Activated naive CD4-positive, alpha-beta T cell treated with anti-CD3 and anti-CD28 coated beads, Interleukin-2, amount 50 U/mL, for 72 hours (primary cell): ENCODE data around the gene CITED1. TPM values are rescaled to one million over a fixed set of nuclear protein-coding genes. Genes with fewer than 3 reads are reported as not detected.
"Not testable (repeated sequence)": the region's sequence is repeated elsewhere in the genome, so short reads cannot be mapped to it uniquely, and the experiment has no call there.

Experiments
- ATAC-seq, 2 donors: fragments of 150-1000 bp; cut with Tn5 transposase; 2 replicates each; pipeline ENCODE4 v1.10.0; 2021; ENCODE audit warnings: mild to moderate bottlenecking in 2 of 2, moderate library complexity in 2 of 2
- DNase-seq, 2 donors: peaks; one replicate each; pipeline ENCODE4 v3.0.0; 2021 to 2022; ENCODE audit warnings: low spot score in 2 of 2
- H3K27ac Mint-ChIP-seq, 2 donors: one replicate each; pipeline ENCODE4 v1.8.0; 2022; ENCODE audit warnings: mild to moderate bottlenecking in 2 of 2, mixed read lengths in 2 of 2
- H3K36me3 Mint-ChIP-seq, 2 donors: one replicate each; pipeline ENCODE4 v1.8.0; 2022; ENCODE audit warnings: mixed read lengths in 2 of 2
- H3K9me3 Mint-ChIP-seq, 2 donors: one replicate each; pipeline ENCODE4 v1.8.0; 2022; ENCODE audit warnings: mixed read lengths in 2 of 2
- total RNA-seq, 2 donors: library from RNA; stranded (reverse); gene quantifications; one replicate each; pipeline ENCODE4 v1.2.3, GENCODE V29; 2022

Gene CITED1
- under 1 TPM in 1 of 2 donors, not detected in 1; 0.43 TPM for total RNA-seq

- peak; percentile 29 to 33 for ATAC-seq
- no peaks in the 10 kb centered on the region for H3K9me3 Mint-ChIP-seq
- no peak for DNase-seq
- no peaks in the 10 kb centered on the region for H3K36me3 Mint-ChIP-seq
- H3K27ac Mint-ChIP-seq, result no peak within 1 kb of the TSS
These were observed at the start of gene CITED1 for GRCh38 chrX:72305286-72306084. CITED1 (minus strand) TSS chrX:72305914; CDS start chrX:72302869, 3,045 bp downstream.

- ATAC-seq, result no peak
- peaks cover 0 to 4% of the 10 kb centered on the region in 2 donors for H3K36me3 Mint-ChIP-seq
- no peak for DNase-seq
- no peaks in the 10 kb centered on the region for H3K9me3 Mint-ChIP-seq
- no peak overlapping the region for H3K27ac Mint-ChIP-seq
These were observed 47.1 kb upstream of the CITED1 start for GRCh38 chrX:72352786-72353185.

GRCh38 chrX:72351606-72352334 is 46.1 kb upstream of the CITED1 start:
- ATAC-seq, result no peak
- DNase-seq, result no peak
- no peak overlapping the region for H3K27ac Mint-ChIP-seq
- H3K9me3 Mint-ChIP-seq, result no peaks in the 10 kb centered on the region
- peaks cover 0 to 4% of the 10 kb centered on the region in 2 donors for H3K36me3 Mint-ChIP-seq

GRCh38 chrX:72349190-72349589 is 43.5 kb upstream of the CITED1 start:
- DNase-seq, result peak in 1 of 2 donors; percentile 13
- H3K36me3 Mint-ChIP-seq, result peaks cover 0 to 4% of the 10 kb centered on the region in 2 donors

GRCh38 chrX:72348247-72348979 is 42.7 kb upstream of the CITED1 start:
- DNase-seq (peak in 1 of 2 donors; percentile 5), ATAC-seq (peak; percentile 88 to 92)
- H3K27ac Mint-ChIP-seq, result peak overlapping the region in 1 of 2 donors; percentile 78

More at GRCh38 chrX:72349190-72349589, 43.5 kb upstream of the CITED1 start:
- ATAC-seq, result peak; percentile 79 to 87
- Mint-ChIP-seq H3K27ac (peak overlapping the region in 1 of 2 donors; percentile 78), H3K9me3 (no peaks in the 10 kb centered on the region)

GRCh38 chrX:72347366-72347765 is 41.7 kb upstream of the CITED1 start:
- peaks cover 0 to 4% of the 10 kb centered on the region in 2 donors for H3K36me3 Mint-ChIP-seq
- no peak for ATAC-seq
- H3K9me3 Mint-ChIP-seq, result no peaks in the 10 kb centered on the region
- DNase-seq, result no peak
- no peak overlapping the region for H3K27ac Mint-ChIP-seq

More at GRCh38 chrX:72348247-72348979, 42.7 kb upstream of the CITED1 start:
- no peaks in the 10 kb centered on the region for H3K9me3 Mint-ChIP-seq
- peaks cover 0 to 4% of the 10 kb centered on the region in 2 donors for H3K36me3 Mint-ChIP-seq

- ATAC-seq (no peak), DNase-seq (no peak)
- Mint-ChIP-seq H3K36me3 (no peaks in the 10 kb centered on the region), H3K9me3 (no peaks in the 10 kb centered on the region), H3K27ac (no peak overlapping the region)
These were observed 40.7 kb upstream of the CITED1 start for GRCh38 chrX:72346302-72346949.

GRCh38 chrX:72340626-72341025 is 34.9 kb upstream of the CITED1 start:
- no peak for DNase-seq
- ATAC-seq, result no peak
- H3K27ac Mint-ChIP-seq, result no peak overlapping the region
- H3K9me3 Mint-ChIP-seq, result no peaks in the 10 kb centered on the region
- H3K36me3 Mint-ChIP-seq, result no peaks in the 10 kb centered on the region

- H3K36me3 Mint-ChIP-seq, result no peaks in the 10 kb centered on the region
- ATAC-seq, result no peak
- no peaks in the 10 kb centered on the region for H3K9me3 Mint-ChIP-seq
- DNase-seq, result no peak
- no peak overlapping the region for H3K27ac Mint-ChIP-seq
These were observed 34.3 kb upstream of the CITED1 start for GRCh38 chrX:72340041-72340440.

- DNase-seq, result no peak
- no peaks in the 10 kb centered on the region for H3K9me3 Mint-ChIP-seq
These were observed 24.4 kb upstream of the CITED1 start for GRCh38 chrX:72330131-72330530.

GRCh38 chrX:72326605-72327300 is 21.0 kb upstream of the CITED1 start:
- Mint-ChIP-seq H3K36me3 (no peaks in the 10 kb centered on the region), H3K27ac (no peak overlapping the region), H3K9me3 (no peaks in the 10 kb centered on the region)
- DNase-seq, result no peak
- no peak for ATAC-seq

More at GRCh38 chrX:72330131-72330530, 24.4 kb upstream of the CITED1 start:
- H3K27ac Mint-ChIP-seq, result no peak overlapping the region
- no peak for ATAC-seq
- no peaks in the 10 kb centered on the region for H3K36me3 Mint-ChIP-seq

GRCh38 chrX:72319651-72320050 is 13.9 kb upstream of the CITED1 start:
- not testable (repeated sequence) for H3K9me3 Mint-ChIP-seq, ATAC-seq, H3K27ac Mint-ChIP-seq, DNase-seq, H3K36me3 Mint-ChIP-seq

- Mint-ChIP-seq H3K27ac (no peak overlapping the region), H3K36me3 (no peaks in the 10 kb centered on the region), H3K9me3 (no peaks in the 10 kb centered on the region)
- no peak for ATAC-seq
- DNase-seq, result no peak
These were observed 11.4 kb upstream of the CITED1 start for GRCh38 chrX:72317139-72317538.

- DNase-seq (no peak), ATAC-seq (no peak)
- no peaks in the 10 kb centered on the region for H3K9me3 Mint-ChIP-seq
- H3K36me3 Mint-ChIP-seq, result no peaks in the 10 kb centered on the region
- no peak overlapping the region for H3K27ac Mint-ChIP-seq
These were observed 10.8 kb upstream of the CITED1 start for GRCh38 chrX:72316408-72317110.

- Mint-ChIP-seq H3K36me3 (no peaks in the 10 kb centered on the region), H3K9me3 (no peaks in the 10 kb centered on the region), H3K27ac (no peak overlapping the region)
- DNase-seq (no peak), ATAC-seq (no peak)
These were observed 9.2 kb upstream of the CITED1 start for GRCh38 chrX:72314881-72315280.
